HG03095 (cell line): ENCODE measurements around the gene KRT80.

Source experiments
- ATAC-seq: cut with Tn5 transposase; IDR thresholded peaks from one replicate; pipeline ENCODE4 v1.9.1; 2021; ENCODE audit warnings: moderate library complexity; ENCODE audit not compliant: unreplicated experiment

KRT80 gene

GRCh38 chr12:52211716-52212585, 20.1 kb upstream of the KRT80 start:
- no peak for ATAC-seq

- ATAC-seq: no peak
Measured at GRCh38 chr12:52210925-52211650, 19.3 kb upstream of the KRT80 start.

GRCh38 chr12:52210186-52210924, 18.5 kb upstream of the KRT80 start:
- no peak for ATAC-seq

GRCh38 chr12:52209321-52209720, 17.5 kb upstream of the KRT80 start:
- ATAC-seq: no peak

- ATAC-seq: no peak
Measured at GRCh38 chr12:52208424-52209165, 16.8 kb upstream of the KRT80 start.

- ATAC-seq: no peak
Measured at GRCh38 chr12:52207895-52208294, 16.1 kb upstream of the KRT80 start.

GRCh38 chr12:52207106-52207505, 15.3 kb upstream of the KRT80 start:
- ATAC-seq: no peak

- ATAC-seq: no peak
Measured at GRCh38 chr12:52206304-52207040, 14.7 kb upstream of the KRT80 start.

- ATAC-seq: no peak
Measured at GRCh38 chr12:52205612-52206303, 13.9 kb upstream of the KRT80 start.

- ATAC-seq: no peak
Measured at GRCh38 chr12:52204931-52205505, 13.2 kb upstream of the KRT80 start.

GRCh38 chr12:52204095-52204930, 12.5 kb upstream of the KRT80 start:
- ATAC-seq: no peak

- ATAC-seq: no peak
Measured at GRCh38 chr12:52203079-52203921, 11.5 kb upstream of the KRT80 start.

GRCh38 chr12:52202361-52203078, 10.7 kb upstream of the KRT80 start:
- ATAC-seq: no peak

GRCh38 chr12:52201451-52201839, 9.6 kb upstream of the KRT80 start:
- no peak for ATAC-seq

GRCh38 chr12:52200781-52201450, 9.1 kb upstream of the KRT80 start:
- no peak for ATAC-seq

GRCh38 chr12:52200086-52200780, 8.4 kb upstream of the KRT80 start:
- no peak for ATAC-seq
